Measurements from ENCODE around the gene NOTCH3.

The NOTCH3 gene

GRCh38 chr19:15136234-15136954, 64.4 kb downstream of the NOTCH3 start:
- Histone ChIP-seq H3K36me3 (ENCODE audit: control insufficient read depth, insufficient read depth, low read length) (no peaks in the 10 kb centered on the region), H3K27me3 (replicated peaks; ENCODE audit: control insufficient read depth, insufficient read depth, low read length) (no peaks in the 10 kb centered on the region), H3K4me3 (replicated peaks; ENCODE audit: low read depth, low read length) (no peak overlapping the region)
- TF ChIP-seq CTCF (IDR thresholded peaks at IDR 0.05; ENCODE audit: insufficient read depth, low read length, poor library complexity, severe bottlenecking) = no peak
- DNase-seq (ENCODE audit: extremely low read depth, insufficient read length) = no peak

- no peak for DNase-seq (ENCODE audit: extremely low read depth, insufficient read length)
Observed at GRCh38 chr19:15129856-15130585, 70.8 kb downstream of the NOTCH3 start.

GRCh38 chr19:15128162-15128770, 72.5 kb downstream of the NOTCH3 start:
- TF ChIP-seq CTCF (IDR thresholded peaks at IDR 0.05; ENCODE audit: insufficient read depth, low read length, poor library complexity, severe bottlenecking) = no peak
- DNase-seq (ENCODE audit: extremely low read depth, insufficient read length) = no peak
- no peaks in the 10 kb centered on the region for H3K27me3 ChIP-seq (replicated peaks; ENCODE audit: control insufficient read depth, insufficient read depth, low read length)
- no peaks in the 10 kb centered on the region for H3K36me3 ChIP-seq (ENCODE audit: control insufficient read depth, insufficient read depth, low read length)
- no peak overlapping the region for H3K4me3 ChIP-seq (replicated peaks; ENCODE audit: low read depth, low read length)

More at GRCh38 chr19:15129856-15130585, 70.8 kb downstream of the NOTCH3 start:
- no peak for TF ChIP-seq CTCF (IDR thresholded peaks at IDR 0.05; ENCODE audit: insufficient read depth, low read length, poor library complexity, severe bottlenecking)
- H3K4me3 ChIP-seq (replicated peaks; ENCODE audit: low read depth, low read length) = no peak overlapping the region
- no peaks in the 10 kb centered on the region for H3K27me3 ChIP-seq (replicated peaks; ENCODE audit: control insufficient read depth, insufficient read depth, low read length)
- H3K36me3 ChIP-seq (ENCODE audit: control insufficient read depth, insufficient read depth, low read length) = no peaks in the 10 kb centered on the region

GRCh38 chr19:15126131-15126910, 74.5 kb downstream of the NOTCH3 start:
- H3K4me3 ChIP-seq (replicated peaks; ENCODE audit: low read depth, low read length) = peak overlapping the region; percentile 75

More at GRCh38 chr19:15126131-15126910, 74.5 kb downstream of the NOTCH3 start:
- Histone ChIP-seq H3K27me3 (replicated peaks; ENCODE audit: control insufficient read depth, insufficient read depth, low read length) (no peaks in the 10 kb centered on the region), H3K36me3 (ENCODE audit: control insufficient read depth, insufficient read depth, low read length) (peaks cover 3% of the 10 kb centered on the region)
- TF ChIP-seq CTCF (IDR thresholded peaks at IDR 0.05; ENCODE audit: insufficient read depth, low read length, poor library complexity, severe bottlenecking) = no peak
- no peak for DNase-seq (ENCODE audit: extremely low read depth, insufficient read length)

Measured in GM06990 (cell line).